Measurements from ENCODE around the gene UQCC3.

The UQCC3 gene

GRCh38 chr11:62678770-62679696, 7.6 kb downstream of the UQCC3 start, which contains the start of gene UBXN1:
UBXN1 (minus strand) TSS chr11:62679073; CDS start chr11:62678923, 150 bp downstream.
- Histone ChIP-seq H3K27me3 (ENCODE audit: insufficient read depth, low read length) (no peaks in the 10 kb centered on the region), H3K9me3 (ENCODE audit: low read length) (no peaks in the 10 kb centered on the region), H3K79me2 (ENCODE audit: insufficient read depth, low read length) (no peaks in the 10 kb centered on the region; the same call in 1 of the 2 replicates), H3K36me3 (ENCODE audit: insufficient read depth, low read length) (peaks cover 25% of the 10 kb centered on the region; the same call in 1 of the 2 replicates), H3K27ac (ENCODE audit: low read depth, low read length, poor library complexity, severe bottlenecking) (peak within 1 kb of the TSS; percentile 76), H3K9ac (ENCODE audit: low read length) (peak within 1 kb of the TSS; percentile 94), H3K4me2 (ENCODE audit: low read length) (peak within 1 kb of the TSS; percentile 94), H3F3A (ENCODE audit: insufficient read depth, low read length) (no peaks in the 10 kb centered on the region), H3K4me1 (ENCODE audit: insufficient read depth, low read length, severe bottlenecking) (peaks cover 36% of the 10 kb centered on the region), H3K9me2 (ENCODE audit: low read depth, low read length) (no peaks in the 10 kb centered on the region), H3K4me3 (ENCODE audit: low read depth, low read length, poor library complexity, severe bottlenecking) (peak within 1 kb of the TSS; percentile 95), H2AFZ (ENCODE audit: low read length) (peak within 1 kb of the TSS; percentile 43; the same call in 1 of the 2 replicates), H4K20me1 (ENCODE audit: insufficient read depth, low read length) (no peaks in the 10 kb centered on the region)
- no peak for TF ChIP-seq EZH2 (IDR thresholded peaks at IDR 0.05; ENCODE audit: borderline replicate concordance, low read length)
- no peak for TF ChIP-seq CTCF (IDR thresholded peaks at IDR 0.05; ENCODE audit: low read length)

GRCh38 chr11:62680825-62681240, 9.4 kb downstream of the UQCC3 start:
- no peaks in the 10 kb centered on the region for H4K20me1 ChIP-seq (ENCODE audit: insufficient read depth, low read length)
- H3K36me3 ChIP-seq (ENCODE audit: insufficient read depth, low read length), result peaks cover 19% of the 10 kb centered on the region; the same call in 1 of the 2 replicates
- no peaks in the 10 kb centered on the region for H3F3A ChIP-seq (ENCODE audit: insufficient read depth, low read length)
- no peaks in the 10 kb centered on the region for H3K9me3 ChIP-seq (ENCODE audit: low read length)
- TF ChIP-seq CTCF (IDR thresholded peaks at IDR 0.05; ENCODE audit: low read length) (peak; percentile 58), EZH2 (IDR thresholded peaks at IDR 0.05; ENCODE audit: borderline replicate concordance, low read length) (no peak)
- peak overlapping the region; percentile 77 for H3K27ac ChIP-seq (ENCODE audit: low read depth, low read length, poor library complexity, severe bottlenecking)
- no peaks in the 10 kb centered on the region; the same call in 1 of the 2 replicates for H3K79me2 ChIP-seq (ENCODE audit: insufficient read depth, low read length)
- no peaks in the 10 kb centered on the region for H3K9me2 ChIP-seq (ENCODE audit: low read depth, low read length)
- peak overlapping the region; percentile 42 for H3K4me2 ChIP-seq (ENCODE audit: low read length)
- peak overlapping the region; percentile 67; the same call in 1 of the 2 replicates for H2AFZ ChIP-seq (ENCODE audit: low read length)
- H3K27me3 ChIP-seq (ENCODE audit: insufficient read depth, low read length), result no peaks in the 10 kb centered on the region
- H3K4me1 ChIP-seq (ENCODE audit: insufficient read depth, low read length, severe bottlenecking), result peaks cover 36% of the 10 kb centered on the region
- no peak overlapping the region for H3K4me3 ChIP-seq (ENCODE audit: low read depth, low read length, poor library complexity, severe bottlenecking)
- peak overlapping the region; percentile 27; the same call in 1 of the 2 replicates for H3K9ac ChIP-seq (ENCODE audit: low read length)

- no peak for TF ChIP-seq EZH2 (IDR thresholded peaks at IDR 0.05; ENCODE audit: borderline replicate concordance, low read length)
- TF ChIP-seq CTCF (IDR thresholded peaks at IDR 0.05; ENCODE audit: low read length), result no peak
- no peak overlapping the region for H3K27ac ChIP-seq (ENCODE audit: low read depth, low read length, poor library complexity, severe bottlenecking)
These were observed 11.0 kb downstream of the UQCC3 start for GRCh38 chr11:62682518-62682917.

More at GRCh38 chr11:62682518-62682917, 11.0 kb downstream of the UQCC3 start:
- H3K4me2 ChIP-seq (ENCODE audit: low read length), result no peak overlapping the region
- H3K4me3 ChIP-seq (ENCODE audit: low read depth, low read length, poor library complexity, severe bottlenecking), result no peak overlapping the region
- H2AFZ ChIP-seq (ENCODE audit: low read length), result no peak overlapping the region
- H3K4me1 ChIP-seq (ENCODE audit: insufficient read depth, low read length, severe bottlenecking), result peaks cover 30% of the 10 kb centered on the region
- no peaks in the 10 kb centered on the region; the same call in 1 of the 2 replicates for H3K79me2 ChIP-seq (ENCODE audit: insufficient read depth, low read length)
- no peaks in the 10 kb centered on the region for H3K9me3 ChIP-seq (ENCODE audit: low read length)
- no peak overlapping the region for H3K9ac ChIP-seq (ENCODE audit: low read length)
- no peaks in the 10 kb centered on the region for H3K9me2 ChIP-seq (ENCODE audit: low read depth, low read length)
- H3F3A ChIP-seq (ENCODE audit: insufficient read depth, low read length), result no peaks in the 10 kb centered on the region
- peaks cover 4% of the 10 kb centered on the region; the same call in 1 of the 2 replicates for H3K36me3 ChIP-seq (ENCODE audit: insufficient read depth, low read length)
- no peaks in the 10 kb centered on the region for H3K27me3 ChIP-seq (ENCODE audit: insufficient read depth, low read length)
- no peaks in the 10 kb centered on the region for H4K20me1 ChIP-seq (ENCODE audit: insufficient read depth, low read length)

All from OCI-LY1 (cell line).